HEK293 (cell line): Measurements from ENCODE around the gene MRPL18.

ENCODE experiments used
- CTCF ChIP-seq: fragments of 450-650 bp; formaldehyde crosslinking; IDR thresholded peaks from 2 replicates; pipeline ENCODE4 v1.5.1; 2016; ENCODE audit warnings: missing biosample characterization, missing genetic modification characterization
- ELK4 ChIP-seq: IDR thresholded peaks from 2 replicates; pipeline ENCODE4 v1.6.1; 2011; ENCODE audit warnings: mild to moderate bottlenecking, low read depth, low read length, borderline replicate concordance
- KLF16 ChIP-seq: fragments of 450-650 bp; formaldehyde crosslinking; IDR thresholded peaks from 2 replicates; pipeline ENCODE4 v1.5.1; 2017; ENCODE audit warnings: missing biosample characterization, missing genetic modification characterization
- MYNN ChIP-seq: fragments of 450-650 bp; formaldehyde crosslinking; IDR thresholded peaks from 2 replicates; pipeline ENCODE4 v1.5.1; 2016; ENCODE audit warnings: missing biosample characterization, missing genetic modification characterization, borderline replicate concordance
- ZBTB49 ChIP-seq: fragments of 450-650 bp; formaldehyde crosslinking; IDR thresholded peaks from 2 replicates; pipeline ENCODE4 v1.5.1; 2016; ENCODE audit warnings: missing biosample characterization, missing genetic modification characterization, low read depth
- ZNF473 ChIP-seq: fragments of 450-650 bp; formaldehyde crosslinking; IDR thresholded peaks from 2 replicates; pipeline ENCODE4 v1.5.1; 2017; ENCODE audit warnings: missing biosample characterization, missing genetic modification characterization
- ZNF792 ChIP-seq: fragments of 450-650 bp; formaldehyde crosslinking; IDR thresholded peaks from 2 replicates; pipeline ENCODE4 v1.5.1; 2016; ENCODE audit warnings: missing biosample characterization, missing genetic modification characterization

- TF ChIP-seq CTCF (tag by site-specific recombination) (no peak), KLF16 (tag by site-specific recombination) (no peak), ZBTB49 (tag by site-specific recombination) (no peak), ELK4 (no peak), ZNF792 (no peak), MYNN (tag by site-specific recombination) (no peak), ZNF473 (no peak)
Measured at GRCh38 chr6:159806021-159806458, 15.8 kb downstream of the MRPL18 start.
